BJ (cell line): ENCODE measurements around the gene STK39. TPM values are rescaled to one million over a fixed set of nuclear protein-coding genes. Genes with fewer than 3 reads are reported as not detected.

Source experiments
- CTCF ChIA-PET: fragments of 350-600 bp; formaldehyde crosslinking; extraction: SDS; loops from one replicate; lab custom pipeline; 2021; ENCODE audit warnings: antibody characterized with exemption, inconsistent platforms; lab: Yijun Ruan, JAX
- POLR2A ChIA-PET: fragments of 300-600 bp; sonication (Branson Sonifier 250); formaldehyde crosslinking; extraction: SDS; loops from one replicate; lab custom pipeline; 2021; ENCODE audit warnings: antibody characterized with exemption; lab: Charles Lee
- DNase-seq: peaks from one replicate; pipeline ENCODE4 v3.0.0-alpha.2; 2011; ENCODE audit warnings: low read depth
- H3K27me3 ChIP-seq: 2 replicates; pipeline ENCODE4 v1.6.0; 2011; ENCODE audit warnings: low read length; ENCODE audit not compliant: control insufficient read depth, insufficient read depth
- H3K36me3 ChIP-seq: 2 replicates; pipeline ENCODE4 v1.5.1; 2011; ENCODE audit warnings: low read length; ENCODE audit not compliant: control insufficient read depth, insufficient read depth
- H3K4me3 ChIP-seq: 2 replicates; pipeline ENCODE4 v1.5.1; 2011; ENCODE audit warnings: low read depth, mild to moderate bottlenecking, control low read depth, low read length
- CTCF ChIP-seq: IDR thresholded peaks from 2 replicates; pipeline ENCODE4 v1.5.1; 2011; ENCODE audit warnings: low read depth, mild to moderate bottlenecking, control low read depth, inconsistent platforms, low read length, moderate library complexity; ENCODE audit not compliant: insufficient read depth
- polyA plus RNA-seq: library from polyadenylated mRNA; depleted of rRNA; stranded (reverse); fragments of >200 nt; gene quantifications from 2 replicates; pipeline ENCODE4 v1.2.3, GENCODE V29; 2011

Gene STK39
- polyA plus RNA-seq, 1 experiment, result 7.6 TPM

GRCh38 chr2:168137510-168138180 is 109.8 kb downstream of the STK39 start:
- H3K27me3 ChIP-seq, result no peaks in the 10 kb centered on the region
- no peaks in the 10 kb centered on the region for H3K36me3 ChIP-seq
- H3K4me3 ChIP-seq, result no peak overlapping the region
- no peak for DNase-seq
- POLR2A ChIA-PET, result no interaction called here
- CTCF ChIA-PET, result interaction anchor here (0.6 to 1.6 kb wide), 7 partner anchors 8 to 256 kb away, joined by 3 to 4 read pairs (median 3); no protein-coding TSS in a partner anchor
- no peak for TF ChIP-seq CTCF

DNA sequence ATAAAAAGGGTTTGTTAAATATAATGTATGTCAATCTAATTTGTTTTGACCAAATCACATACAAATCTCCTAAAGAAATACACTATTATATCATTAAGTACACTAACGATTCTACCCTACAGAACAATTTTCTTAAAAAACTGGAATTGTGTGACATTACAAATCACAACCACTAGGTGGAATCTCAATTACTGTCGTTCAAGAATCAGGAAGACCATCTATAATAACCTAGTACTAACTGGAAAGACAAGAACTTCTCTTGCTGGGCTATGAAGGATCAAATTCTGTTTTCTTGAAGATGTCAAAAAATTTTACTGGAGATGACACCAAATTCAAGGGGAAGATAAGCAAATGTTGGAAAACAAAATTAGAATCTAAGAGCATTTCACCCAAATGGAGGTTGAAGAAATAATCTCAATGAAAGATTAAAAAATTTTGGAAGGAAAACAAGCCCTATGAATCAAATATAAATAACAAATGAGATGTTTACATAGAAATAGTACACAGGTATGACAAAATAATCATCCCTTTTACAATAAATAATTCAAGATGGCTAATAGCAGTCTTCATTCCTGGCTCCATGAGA is 110.9 kb downstream of the STK39 start:
- POLR2A ChIA-PET, result interaction anchor here (0.6 kb wide), 1 partner anchor 1344 kb away, joined by 3 read pairs; no protein-coding TSS in a partner anchor
- H3K27me3 ChIP-seq, result no peaks in the 10 kb centered on the region
- CTCF ChIA-PET, result interaction anchor here (1.0 to 2.3 kb wide), 4 partner anchors 9 to 54 kb away, joined by 3 to 14 read pairs (median 3); no protein-coding TSS in a partner anchor
- H3K36me3 ChIP-seq, result no peaks in the 10 kb centered on the region
- no peak overlapping the region for H3K4me3 ChIP-seq
- no peak for DNase-seq
- peak; percentile 41 for TF ChIP-seq CTCF

DNA sequence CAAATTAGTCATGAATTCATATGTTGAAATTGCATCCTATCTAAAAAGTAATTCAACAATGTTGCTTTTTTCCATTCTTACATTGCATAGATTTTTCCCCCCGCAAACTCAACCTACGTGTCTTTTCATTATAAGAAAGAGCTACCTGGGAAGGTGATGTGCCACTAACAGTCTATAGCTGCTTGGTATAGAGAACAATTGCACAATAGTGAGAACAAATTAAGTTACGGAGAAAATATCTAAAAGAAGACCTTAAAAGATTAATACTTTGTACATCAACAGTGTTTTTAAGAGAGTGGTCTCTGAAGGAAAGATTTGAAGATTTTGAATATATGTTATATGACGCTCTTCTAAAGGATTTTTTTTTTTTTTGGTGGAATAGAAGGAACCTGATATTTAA is 111.8 kb downstream of the STK39 start:
- Histone ChIP-seq H3K27me3 (no peaks in the 10 kb centered on the region), H3K36me3 (no peaks in the 10 kb centered on the region), H3K4me3 (no peak overlapping the region)
- DNase-seq, result no peak
- POLR2A ChIA-PET, result interaction anchor here (0.6 kb wide), 1 partner anchor 1345 kb away, joined by 3 read pairs; no protein-coding TSS in a partner anchor
- no peak for TF ChIP-seq CTCF
- CTCF ChIA-PET, result interaction anchor here (0.6 to 2.3 kb wide), 4 partner anchors 16 to 148 kb away, joined by 3 to 14 read pairs (median 3); no protein-coding TSS in a partner anchor

- Histone ChIP-seq H3K36me3 (no peaks in the 10 kb centered on the region), H3K4me3 (no peak overlapping the region), H3K27me3 (no peaks in the 10 kb centered on the region)
- POLR2A ChIA-PET, result no interaction called here
- CTCF ChIA-PET, result interaction anchor here (0.6 to 2.3 kb wide), 4 partner anchors 15 to 149 kb away, joined by 3 to 14 read pairs (median 3); no protein-coding TSS in a partner anchor
- DNase-seq, result no peak
- no peak for TF ChIP-seq CTCF
These were observed 112.3 kb downstream of the STK39 start for GRCh38 chr2:168135121-168135520.

DNA sequence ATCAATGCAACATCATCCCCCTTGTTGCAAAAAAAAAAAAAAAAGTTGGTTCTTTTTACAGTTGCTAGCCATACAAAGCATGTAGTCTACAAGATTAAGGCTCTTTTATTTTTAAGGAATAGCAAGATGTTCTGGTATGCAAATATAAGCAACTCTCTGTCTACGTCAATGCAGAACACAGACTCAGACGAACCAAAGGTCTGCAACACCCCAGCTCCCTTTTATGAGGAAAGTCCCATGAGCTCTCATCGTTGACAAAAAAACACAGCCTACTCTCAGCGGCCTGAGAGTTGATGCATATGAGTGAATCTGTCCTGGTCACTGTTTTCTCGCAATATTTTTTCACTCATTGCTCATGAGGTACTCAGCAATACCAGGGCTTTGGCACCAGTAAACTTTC is 112.9 kb downstream of the STK39 start:
- ChIA-PET POLR2A (no interaction called here), CTCF (interaction anchor here (2.3 kb wide), 1 partner anchor 15 kb away, joined by 14 read pairs; no protein-coding TSS in a partner anchor)
- DNase-seq, result no peak
- H3K36me3 ChIP-seq, result no peaks in the 10 kb centered on the region
- TF ChIP-seq CTCF, result no peak
- no peaks in the 10 kb centered on the region for H3K27me3 ChIP-seq
- no peak overlapping the region for H3K4me3 ChIP-seq
